GM13976 (cell line): ENCODE results near the gene SPINT2.

ENCODE experiments used
- DNase-seq: peaks from one replicate; pipeline ENCODE4 v3.0.0; 2012; ENCODE audit warnings: low spot score
- CTCF ChIP-seq: IDR thresholded peaks from 2 replicates; pipeline ENCODE4 v1.5.1; 2012; ENCODE audit warnings: borderline replicate concordance, mild to moderate bottlenecking; ENCODE audit not compliant: insufficient read depth; ENCODE audit errors: extremely low read depth, missing control alignments, control extremely low read depth
- in situ Hi-C: fragments of 300-500 bp; cut with MboI; formaldehyde crosslinking; loops from one replicate; pipeline ENCODE4 v1.12.0; 2022; ENCODE audit warnings: low sequenced_read_pairs, mixed read lengths, inconsistent platforms; ENCODE audit not compliant: unreplicated experiment

The SPINT2 gene

GRCh38 chr19:38315657-38316476 lies 51.5 kb downstream of the SPINT2 start, which contains the start of gene YIF1B:
TSS of gene YIF1B (minus strand) at chr19:38315947. CDS start at chr19:38315917, 30 bp downstream.
- DNase-seq, result peak; percentile 99
- no peak for TF ChIP-seq CTCF
- in situ Hi-C loops, result no loop called here

DNA sequence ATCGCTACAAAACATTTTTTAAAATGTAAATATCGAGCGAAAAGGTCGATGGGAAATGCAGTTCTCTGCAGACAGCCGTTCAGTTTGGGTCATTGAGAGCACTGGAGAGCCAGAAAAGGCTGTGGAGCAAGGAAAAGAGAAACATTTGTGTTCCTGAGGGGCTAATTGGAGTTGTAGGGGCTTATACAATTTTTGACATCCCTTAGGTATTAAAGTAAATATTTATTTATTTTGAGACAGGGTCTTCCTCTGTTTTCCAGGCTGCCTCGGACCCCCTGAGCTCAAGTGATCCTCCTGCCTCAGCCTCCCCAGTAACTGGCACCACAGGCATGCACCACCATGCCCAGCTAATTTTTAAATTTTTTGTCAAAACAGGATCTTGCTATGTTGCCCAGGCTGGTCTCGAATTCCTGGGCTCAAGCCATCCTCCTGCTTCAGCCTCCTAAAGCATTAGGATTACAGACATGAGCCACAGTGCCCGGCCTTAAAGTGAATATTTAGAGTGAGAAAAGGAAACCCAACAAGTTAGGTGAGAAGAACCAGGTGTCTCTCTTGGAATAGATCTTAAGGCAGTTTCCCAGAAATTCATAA lies 52.2 kb downstream of the SPINT2 start:
- in situ Hi-C loops, result no loop called here
- DNase-seq, result no peak
- TF ChIP-seq CTCF, result no peak

GRCh38 chr19:38317104-38317612 lies 52.8 kb downstream of the SPINT2 start:
- no peak for DNase-seq
- in situ Hi-C loops, result no loop called here
- TF ChIP-seq CTCF, result no peak

- DNase-seq, result no peak
- in situ Hi-C loops, result no loop called here
- TF ChIP-seq CTCF, result no peak
Observed at GRCh38 chr19:38318660-38319059, 54.3 kb downstream of the SPINT2 start.

DNA sequence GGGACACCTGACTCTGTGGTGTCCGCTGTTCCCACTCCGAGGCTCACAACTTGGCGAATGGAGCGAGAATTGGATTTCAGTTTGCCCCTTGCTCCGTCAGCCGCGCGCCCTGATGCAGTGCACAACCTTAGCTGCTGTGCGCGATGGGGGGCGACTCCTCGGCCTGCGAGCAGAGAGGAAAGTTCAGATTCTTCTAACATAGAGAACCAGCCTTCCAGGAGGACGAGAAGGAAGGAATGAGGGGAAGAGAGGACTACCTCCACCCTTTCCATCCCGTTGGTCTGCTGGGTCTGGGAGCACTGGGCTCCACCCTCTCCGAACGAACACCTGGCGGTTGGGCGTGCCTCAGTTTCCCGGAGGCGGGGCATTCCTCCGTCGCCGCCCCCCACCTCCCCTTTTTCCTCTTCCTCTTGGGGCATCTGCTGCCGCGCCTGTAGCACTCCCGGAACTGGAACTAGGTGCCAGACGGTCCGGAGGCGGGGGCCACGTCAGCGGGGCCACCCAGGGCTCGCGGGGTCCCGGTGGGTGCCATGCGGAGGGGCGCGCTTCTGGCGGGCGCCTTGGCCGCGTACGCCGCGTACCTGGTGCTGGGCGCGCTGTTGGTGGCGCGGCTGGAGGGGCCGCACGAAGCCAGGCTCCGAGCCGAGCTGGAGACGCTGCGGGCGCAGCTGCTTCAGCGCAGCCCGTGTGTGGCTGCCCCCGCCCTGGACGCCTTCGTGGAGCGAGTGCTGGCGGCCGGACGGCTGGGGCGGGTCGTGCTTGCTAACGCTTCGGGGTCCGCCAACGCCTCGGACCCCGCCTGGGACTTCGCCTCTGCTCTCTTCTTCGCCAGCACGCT lies 55.3 kb downstream of the SPINT2 start, which contains the start of gene KCNK6:
KCNK6 (plus strand) TSS at position 425 of the 838 bp plus-strand sequence; CDS start at position 531, 106 bp downstream.
- TF ChIP-seq CTCF, result no peak
- DNase-seq, result no peak
- in situ Hi-C loops, result no loop called here

DNA sequence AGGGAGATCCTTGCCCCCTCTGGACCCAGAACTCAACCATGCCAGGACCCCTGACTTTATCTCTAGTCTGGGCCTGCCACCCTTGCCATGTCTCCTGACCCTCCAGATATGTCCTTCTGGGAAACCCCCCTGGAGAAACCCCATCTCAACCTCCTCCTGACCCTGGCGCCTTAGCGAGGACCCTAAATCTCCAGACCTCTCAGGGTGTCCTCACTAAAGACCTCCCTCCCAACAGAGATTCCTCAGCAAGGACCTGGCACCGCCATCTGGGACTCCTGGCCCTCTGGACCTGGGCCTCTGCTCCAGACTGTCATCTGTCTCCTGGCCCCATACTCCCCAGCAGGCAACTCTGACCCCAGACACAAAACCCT lies 56.6 kb downstream of the SPINT2 start:
- DNase-seq, result no peak
- in situ Hi-C loops, result no loop called here
- TF ChIP-seq CTCF, result no peak
